Ovary (tissue), 9 donors: ENCODE results near the gene DOCK2. TPM values are rescaled to one million over a fixed set of nuclear protein-coding genes. Genes with fewer than 3 reads are reported as not detected.

Source experiments
- DNase-seq, 5 donors: peaks; one replicate each; pipeline ENCODE4 v3.0.0-alpha.2; 2019 to 2020
- H3K27ac ChIP-seq, 2 donors: fragments of 200-600 bp; one replicate each; pipeline versions ENCODE4 v1.5.1 to v1.8.0; 2019 to 2022
- H3K27me3 ChIP-seq: fragments of 200-600 bp; one replicate; pipeline ENCODE4 v1.8.0; 2022
- H3K36me3 ChIP-seq: fragments of 200-600 bp; sonication (generic); one replicate; pipeline ENCODE4 v1.5.1; 2019
- H3K4me1 ChIP-seq: one replicate; pipeline ENCODE4 v1.8.1; 2013; ENCODE audit warnings: mild to moderate bottlenecking, moderate library complexity; ENCODE audit not compliant: insufficient read depth
- H3K4me3 ChIP-seq: fragments of 200-600 bp; sonication (generic); one replicate; pipeline ENCODE4 v1.5.1; 2017
- H3K9me3 ChIP-seq, 2 donors: fragments of 200-600 bp in 1 of 2; sonication (generic) in 1 of 2; one replicate each; pipeline versions ENCODE4 v1.5.1 to v1.8.1; 2013 to 2019; ENCODE audit warnings: mild to moderate bottlenecking in 1 of 2, moderate library complexity in 1 of 2
- CTCF ChIP-seq, 3 donors: fragments of 450-650 bp in 2 of 3; fragments of 200-600 bp in 1 of 3; IDR thresholded peaks; one replicate each; pipeline versions ENCODE4 v1.5.1 to v1.8.0; 2016 to 2022; ENCODE audit warnings: antibody characterized with exemption in 3 of 3, mild to moderate bottlenecking in 1 of 3
- EP300 ChIP-seq: sonication (generic); formaldehyde crosslinking; IDR thresholded peaks from one replicate; pipeline ENCODE4 v1.6.1; 2017; ENCODE audit warnings: antibody characterized with exemption
- POLR2A ChIP-seq: fragments of 450-650 bp; IDR thresholded peaks from one replicate; pipeline ENCODE4 v1.6.1; 2017; ENCODE audit warnings: antibody characterized with exemption, mild to moderate bottlenecking, moderate library complexity
- WGBS, 3 donors: extraction: QIAGEN DNeasy Blood & Tissue Kit in 1 of 3; methylation state at CpG; one replicate each; pipeline versions ENCODE4 v1.1.5 to v1.1.7; 2013 to 2017; 5-methylcytosine and 5-hydroxymethylcytosine counted together
- intact Hi-C, 4 donors: fragments of 100-400 bp; cut with DNase I; formaldehyde crosslinking; loops; one replicate each; pipeline versions ENCODE4 v1.11.0 to v1.15.1; 2022 to 2023
- polyA plus RNA-seq, 2 donors: library from polyadenylated mRNA; stranded (reverse); fragments of 200-250 nt in 1 of 2; fragments of 350-450 nt in 1 of 2; fragmentation: Illumina TruSeq in 1 of 2; extraction: RNeasy Lipid Tissue Mini Kit (QIAGEN cat#74804) in 1 of 2; gene quantifications; one replicate each; pipeline ENCODE4 v1.2.3, GENCODE V29; 2013 to 2014
- total RNA-seq, 7 donors: library from RNA; depleted of rRNA in 2 of 7; stranded (reverse); fragments of >200 nt in 2 of 7; fragmentation: NEBNext Ultra II Directional in 3 of 7; extraction: Animal tissue kit (Norgen Biotek cat#: 25700) in 3 of 7; gene quantifications; one replicate each; pipeline versions ENCODE4 v1.1.0 to v1.2.4, GENCODE V29; 2016 to 2023
- donor health status: DM: no; HTN: no; CAD: no; lungs with moderate emphysema.
- donor health status: DM: no; HTN: no; CAD: no.
- donor health status: Bipolar disorder and iron deficiency.
- donor health status: DM: yes; HTN: yes; CAD: no.
- donor health status: DM: no; HTN: no; CAD: no.
- donor health status: DM: yes; HTN: yes; CAD: no.

DOCK2 gene
- total and polyA plus RNA-seq, 9 donors, result 1.3 to 10.2 (median 5.4) TPM

GRCh38 chr5:169991115-169991869, 354.2 kb downstream of the DOCK2 start:
- no peak for DNase-seq
- 85 to 86% (median 85%) methylated on average over 8 of the region's 8 CpGs for WGBS, 3 donors
- Histone ChIP-seq H3K27ac (no peak overlapping the region), H3K4me3 (no peak overlapping the region), H3K9me3 (no peaks in the 10 kb centered on the region), H3K36me3 (no peaks in the 10 kb centered on the region), H3K4me1 (no peaks in the 10 kb centered on the region), H3K27me3 (no peaks in the 10 kb centered on the region)
- TF ChIP-seq CTCF (IDR thresholded peaks at IDR 0.05) (no peak), EP300 (no peak), POLR2A (no peak)
- intact Hi-C loops, result no loop called here

- intact Hi-C loops, result no loop called here
- 86 to 88% (median 88%) methylated on average over 2 of the region's 2 CpGs for WGBS, 3 donors
- Histone ChIP-seq H3K27ac (no peak overlapping the region), H3K27me3 (no peaks in the 10 kb centered on the region), H3K4me3 (no peak overlapping the region), H3K36me3 (no peaks in the 10 kb centered on the region), H3K4me1 (no peaks in the 10 kb centered on the region), H3K9me3 (no peaks in the 10 kb centered on the region)
- no peak for TF ChIP-seq POLR2A
- TF ChIP-seq CTCF (IDR thresholded peaks at IDR 0.05), result no peak
- TF ChIP-seq EP300, result no peak
- no peak for DNase-seq
Measured at GRCh38 chr5:169992789-169993484, 355.9 kb downstream of the DOCK2 start.

- Histone ChIP-seq H3K36me3 (no peaks in the 10 kb centered on the region), H3K27ac (no peak overlapping the region), H3K4me1 (no peaks in the 10 kb centered on the region), H3K9me3 (no peaks in the 10 kb centered on the region), H3K4me3 (no peak overlapping the region), H3K27me3 (no peaks in the 10 kb centered on the region)
- DNase-seq, result no peak
- WGBS, 3 donors, result 6 to 25% (median 18%) methylated on average over 2 of the region's 2 CpGs
- intact Hi-C loops, result no loop called here
- TF ChIP-seq POLR2A, result no peak
- TF ChIP-seq EP300, result no peak
- TF ChIP-seq CTCF (IDR thresholded peaks at IDR 0.05), result no peak
Measured at GRCh38 chr5:169993485-169993790, 356.4 kb downstream of the DOCK2 start.

- TF ChIP-seq EP300 (no peak), POLR2A (no peak), CTCF (IDR thresholded peaks at IDR 0.05) (no peak)
- H3K27ac ChIP-seq, result no peak overlapping the region
- H3K4me3 ChIP-seq, result no peak overlapping the region
- no peaks in the 10 kb centered on the region for H3K36me3 ChIP-seq
- no peak for DNase-seq
- H3K4me1 ChIP-seq, result no peaks in the 10 kb centered on the region
- no peaks in the 10 kb centered on the region for H3K27me3 ChIP-seq
- no peaks in the 10 kb centered on the region for H3K9me3 ChIP-seq
- 90 to 95% (median 91%) methylated on average over 3 of the region's 3 CpGs for WGBS, 3 donors
- intact Hi-C loops, result no loop called here
Measured at GRCh38 chr5:169997798-169998197, 360.7 kb downstream of the DOCK2 start.
